Stomach smooth muscle (tissue), 2 donors: Measurements from ENCODE around the gene ARL6IP4.

Experiments
- H3K27ac ChIP-seq: one replicate; pipeline ENCODE4 v1.7.0; 2013; ENCODE audit warnings: mild to moderate bottlenecking, low read length, inconsistent platforms
- H3K27me3 ChIP-seq, 2 donors: one replicate each; pipeline ENCODE4 v1.7.0; 2013; ENCODE audit warnings: low read length in 2 of 2; ENCODE audit not compliant: insufficient read depth in 2 of 2, control insufficient read depth in 1 of 2
- H3K36me3 ChIP-seq, 2 donors: one replicate each; pipeline ENCODE4 v1.7.0; 2013; ENCODE audit warnings: low read length in 2 of 2; ENCODE audit not compliant: control insufficient read depth in 2 of 2, insufficient read depth in 2 of 2
- H3K4me1 ChIP-seq: one replicate; pipeline ENCODE4 v1.7.0; 2013; ENCODE audit warnings: low read length; ENCODE audit not compliant: control insufficient read depth, insufficient read depth
- H3K4me3 ChIP-seq, 2 donors: one replicate each; pipeline ENCODE4 v1.7.0; 2013; ENCODE audit warnings: low read length in 2 of 2
- H3K9ac ChIP-seq, 2 donors: one replicate each; pipeline ENCODE4 v1.7.0; 2013; ENCODE audit warnings: low read length in 2 of 2, mild to moderate bottlenecking in 1 of 2
- H3K9me3 ChIP-seq, 2 donors: one replicate each; pipeline ENCODE4 v1.7.0; 2013; ENCODE audit warnings: low read length in 2 of 2; ENCODE audit not compliant: control insufficient read depth in 2 of 2
- donor health status: healthy.
- donor health status: Pancreatic carcinoma.

ARL6IP4 gene

DNA sequence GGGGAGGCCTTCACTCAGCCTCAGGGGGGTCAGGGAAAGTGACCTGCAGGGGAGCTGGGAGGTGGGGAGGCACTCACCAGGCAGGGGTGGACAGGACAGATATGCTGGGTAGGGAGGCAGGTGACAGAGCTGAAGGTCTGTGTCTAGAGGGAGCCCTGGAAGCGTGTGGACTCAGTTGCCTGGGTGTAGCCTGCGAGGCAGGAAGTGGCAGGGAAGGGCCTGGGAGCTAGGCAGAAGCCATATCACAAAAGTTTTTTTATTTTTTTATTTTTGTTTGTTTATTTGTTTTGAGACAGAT lies 39.3 kb downstream of the ARL6IP4 start:
- Histone ChIP-seq H3K4me1 (no peaks in the 10 kb centered on the region), H3K4me3 (no peak overlapping the region), H3K9ac (no peak overlapping the region), H3K27ac (no peak overlapping the region), H3K27me3 (no peaks in the 10 kb centered on the region), H3K36me3 (peaks cover 0 to 2% of the 10 kb centered on the region in 2 donors), H3K9me3 (no peaks in the 10 kb centered on the region)

DNA sequence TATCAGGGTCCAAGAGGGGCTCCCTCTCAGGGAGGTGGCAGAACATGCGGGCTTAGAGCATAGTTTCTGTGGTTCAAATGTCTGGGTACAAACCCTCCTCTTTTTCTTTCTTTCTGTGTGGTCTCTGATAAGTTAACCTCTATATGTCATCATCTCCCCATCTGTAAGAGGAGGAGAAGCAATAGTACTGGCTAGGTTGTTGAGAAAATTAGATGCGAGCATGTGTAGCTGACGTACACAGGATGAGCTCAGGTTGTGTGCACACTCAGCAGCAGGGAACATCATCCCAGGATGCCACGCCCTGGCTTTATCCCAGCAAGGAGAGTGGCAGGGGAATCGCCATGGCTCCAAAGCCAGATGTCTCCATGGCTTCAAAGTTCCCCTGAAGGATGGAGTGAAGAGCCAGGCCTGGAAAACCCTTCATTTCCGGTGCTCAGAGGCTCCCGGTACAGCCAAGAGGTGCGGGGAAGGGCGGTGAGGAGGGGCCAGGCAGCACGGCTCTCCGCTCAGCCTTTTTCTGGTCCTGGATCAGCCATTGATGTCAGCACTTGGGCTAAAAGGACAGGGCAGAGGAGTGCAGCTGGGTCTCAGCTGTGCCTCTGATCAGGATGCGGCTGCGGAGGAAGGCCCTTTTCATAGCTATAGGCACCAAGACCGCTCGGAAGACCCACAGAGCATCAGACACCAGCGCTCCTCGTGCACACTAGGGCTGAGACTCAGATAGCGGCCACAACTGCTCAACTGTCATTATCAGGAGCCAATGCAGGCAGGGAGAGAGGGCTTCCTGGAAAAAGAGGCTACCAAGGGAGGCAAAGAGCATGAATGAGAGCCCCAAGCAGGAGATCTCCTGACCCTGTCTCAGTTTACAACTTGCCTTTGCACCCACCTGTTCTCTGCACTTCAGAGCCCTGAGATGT lies 41.5 kb downstream of the ARL6IP4 start:
- Histone ChIP-seq H3K4me3 (no peak overlapping the region), H3K9me3 (no peaks in the 10 kb centered on the region), H3K27ac (no peak overlapping the region), H3K27me3 (no peaks in the 10 kb centered on the region), H3K9ac (no peak overlapping the region), H3K36me3 (peaks cover 0 to 5% of the 10 kb centered on the region in 2 donors), H3K4me1 (no peaks in the 10 kb centered on the region)

DNA sequence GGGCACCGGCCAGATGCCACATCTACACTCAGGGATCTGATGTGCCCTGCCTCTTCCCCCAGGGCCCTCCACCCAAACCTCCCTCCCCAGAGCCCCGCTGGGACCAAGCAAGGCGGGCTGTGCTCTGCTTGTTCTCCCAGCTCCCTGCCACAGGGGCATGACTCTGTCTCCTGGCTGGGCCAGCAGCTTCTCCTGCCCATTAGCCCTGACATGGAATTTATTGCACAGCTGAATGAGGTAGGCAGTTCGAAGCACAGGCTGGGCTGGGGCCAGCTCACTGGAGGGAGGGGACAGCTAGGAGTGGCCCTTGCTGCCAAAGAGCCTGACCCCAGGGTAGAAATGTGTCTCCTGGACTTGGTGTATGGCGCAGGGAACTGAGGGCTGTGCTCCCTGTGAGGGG lies 42.4 kb downstream of the ARL6IP4 start:
- no peak overlapping the region for H3K4me3 ChIP-seq

DNA sequence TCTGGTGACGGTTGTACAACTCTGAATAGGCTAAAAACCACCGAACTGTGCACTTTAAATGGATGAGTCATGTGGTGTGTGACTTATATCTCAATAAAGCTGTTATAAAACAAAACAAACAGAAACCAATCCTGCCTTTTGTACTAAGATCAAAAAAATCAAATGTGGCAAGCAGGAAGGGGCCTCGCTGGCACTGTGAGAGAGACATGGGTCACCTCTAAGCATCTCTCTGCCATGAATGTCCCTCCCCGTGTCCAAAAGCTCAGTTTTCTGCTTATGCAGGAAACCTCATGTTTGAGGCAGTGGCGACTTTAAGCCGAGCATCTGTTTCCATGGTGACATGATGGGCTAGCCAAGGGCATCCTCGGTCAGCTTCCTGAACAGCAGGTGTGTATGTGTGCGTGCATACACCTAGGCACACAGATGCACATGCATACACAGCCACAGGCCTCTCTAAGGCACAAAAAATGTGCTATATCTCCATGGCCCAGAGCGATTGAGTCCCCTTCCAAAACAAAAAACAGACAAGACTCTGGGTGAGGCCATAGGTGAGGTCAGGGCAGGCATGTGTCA lies 44.4 kb downstream of the ARL6IP4 start:
- no peaks in the 10 kb centered on the region for H3K4me1 ChIP-seq
- no peak overlapping the region for H3K9ac ChIP-seq
- no peaks in the 10 kb centered on the region for H3K27me3 ChIP-seq
- H3K27ac ChIP-seq = no peak overlapping the region
- no peak overlapping the region for H3K4me3 ChIP-seq
- H3K9me3 ChIP-seq = no peaks in the 10 kb centered on the region
- H3K36me3 ChIP-seq = peaks cover 14 to 16% of the 10 kb centered on the region in 2 donors

More for the DNA sequence above, 42.4 kb downstream of the ARL6IP4 start:
- Histone ChIP-seq H3K27me3 (no peaks in the 10 kb centered on the region), H3K27ac (no peak overlapping the region), H3K9me3 (no peaks in the 10 kb centered on the region), H3K4me1 (no peaks in the 10 kb centered on the region), H3K9ac (no peak overlapping the region), H3K36me3 (peaks cover 7 to 9% of the 10 kb centered on the region in 2 donors)

DNA sequence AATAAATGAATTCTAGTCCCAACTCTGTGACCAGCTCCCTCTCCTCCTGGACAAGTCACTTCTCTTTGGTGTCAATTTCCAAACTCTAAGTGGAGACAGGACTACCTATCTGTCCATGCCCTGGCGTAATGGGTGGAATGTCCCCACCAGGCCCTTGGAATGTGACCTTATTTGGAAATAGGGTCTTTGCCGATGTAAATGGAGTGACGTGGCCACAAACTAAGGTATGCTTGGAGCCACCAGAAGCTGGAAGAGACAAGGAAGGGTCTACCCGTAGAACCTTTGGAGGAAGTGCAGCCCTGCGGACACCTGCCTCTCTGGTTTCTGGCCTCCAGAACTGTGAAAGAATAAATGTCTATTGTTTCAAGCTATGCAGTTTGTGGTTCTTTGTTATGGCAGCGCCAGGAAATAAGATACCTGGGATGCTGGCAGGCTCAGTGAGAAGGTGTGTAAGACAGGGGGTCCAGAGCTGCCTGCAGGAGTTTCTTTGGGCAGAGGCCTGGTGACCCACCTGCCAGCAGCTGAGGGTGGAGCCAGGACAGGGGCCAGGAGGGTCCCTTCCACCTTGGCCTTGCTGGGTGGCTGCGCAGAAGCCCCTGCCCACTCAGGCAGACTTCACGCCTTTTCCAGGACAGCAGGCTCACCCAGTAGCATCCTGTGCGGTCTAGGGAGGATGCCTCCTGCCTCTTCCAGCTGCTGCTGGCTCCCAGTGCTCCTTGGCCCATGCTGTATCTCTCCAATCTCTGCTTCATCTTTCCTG lies 45.8 kb downstream of the ARL6IP4 start:
- Histone ChIP-seq H3K36me3 (peaks cover 17% of the 10 kb centered on the region in 2 donors), H3K4me1 (peaks cover under 1% of the 10 kb centered on the region), H3K9ac (no peak overlapping the region), H3K9me3 (no peaks in the 10 kb centered on the region), H3K27me3 (no peaks in the 10 kb centered on the region), H3K4me3 (no peak overlapping the region), H3K27ac (no peak overlapping the region)

DNA sequence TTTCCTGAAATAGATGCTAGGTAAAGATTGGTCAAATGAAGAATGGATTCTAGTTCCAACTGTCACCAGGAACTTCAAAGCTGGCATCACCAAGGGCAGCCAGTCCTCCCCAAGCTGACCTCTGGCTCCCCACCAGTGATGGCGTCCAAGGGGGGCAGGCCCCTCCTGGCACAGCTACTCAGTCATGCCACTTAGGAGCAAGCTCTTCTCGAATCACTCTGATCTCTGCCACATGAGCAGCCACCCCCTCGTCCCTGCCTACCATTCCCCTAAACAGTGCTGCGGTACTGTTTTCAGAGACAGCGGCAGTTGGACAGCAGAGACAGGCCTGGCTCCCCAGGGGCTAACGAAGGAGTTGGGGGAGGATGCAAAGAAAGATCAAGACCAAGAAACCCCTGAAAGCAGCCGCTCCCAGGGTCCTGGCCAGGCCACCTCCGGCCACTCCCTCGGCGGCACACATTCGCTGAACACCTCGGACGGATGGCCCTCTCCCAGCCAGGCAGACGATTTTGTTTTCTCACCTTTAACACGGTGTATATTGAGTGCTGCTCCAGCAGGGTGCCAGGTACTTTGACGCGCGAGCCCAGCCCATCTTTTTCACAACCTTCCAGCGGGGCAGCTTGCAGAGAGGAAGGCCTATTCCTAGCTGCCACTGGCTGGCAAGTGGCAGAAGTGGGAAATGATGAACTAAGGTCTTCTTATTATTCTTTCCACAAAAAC lies 47.4 kb downstream of the ARL6IP4 start:
- Histone ChIP-seq H3K9ac (no peak overlapping the region), H3K27ac (no peak overlapping the region), H3K27me3 (no peaks in the 10 kb centered on the region), H3K4me1 (peaks cover 3% of the 10 kb centered on the region), H3K9me3 (no peaks in the 10 kb centered on the region), H3K36me3 (peaks cover 14 to 22% of the 10 kb centered on the region in 2 donors), H3K4me3 (no peak overlapping the region)

DNA sequence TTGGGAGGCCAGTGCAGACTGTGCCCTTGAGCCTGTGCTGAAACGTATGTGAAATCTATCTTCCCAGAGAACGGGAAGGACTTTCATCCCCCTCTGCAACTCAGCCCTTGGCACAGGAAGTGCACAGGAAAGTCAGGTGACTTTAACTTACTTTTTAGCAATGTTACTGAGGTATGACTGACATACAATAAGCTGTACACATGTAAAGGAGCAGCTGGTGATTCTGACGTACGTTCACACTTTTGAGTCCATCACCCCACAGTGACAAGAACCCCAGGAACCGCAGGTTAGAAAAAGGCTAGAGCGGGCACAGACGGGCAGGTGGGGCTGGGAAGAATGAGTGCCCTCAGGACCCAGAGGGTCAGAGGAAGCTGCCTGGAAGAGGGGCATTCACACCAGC lies 48.0 kb downstream of the ARL6IP4 start:
- Histone ChIP-seq H3K9me3 (no peaks in the 10 kb centered on the region), H3K4me3 (no peak overlapping the region), H3K27ac (no peak overlapping the region), H3K36me3 (peaks cover 14 to 27% of the 10 kb centered on the region in 2 donors), H3K4me1 (peaks cover 3% of the 10 kb centered on the region), H3K27me3 (no peaks in the 10 kb centered on the region), H3K9ac (no peak overlapping the region)

DNA sequence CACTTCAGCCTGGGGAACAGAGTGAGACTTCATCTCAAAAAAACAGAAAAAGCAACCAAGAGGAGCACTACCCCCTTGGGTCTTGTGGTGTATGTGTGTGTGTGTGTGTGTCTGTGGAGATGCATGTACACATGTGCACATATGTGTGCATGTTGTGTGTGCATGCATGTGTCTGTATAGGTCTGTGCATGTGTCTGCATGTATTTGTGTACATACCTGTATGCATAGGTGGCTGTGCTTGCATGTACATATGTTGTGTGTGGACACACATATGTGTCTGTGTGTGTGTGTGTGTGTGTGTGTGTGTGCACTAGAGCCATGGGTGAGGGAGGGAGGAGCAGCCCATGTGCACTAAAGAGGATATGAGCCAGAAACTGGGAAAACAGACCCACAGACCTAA lies 49.1 kb downstream of the ARL6IP4 start:
- H3K27ac ChIP-seq = no peak overlapping the region
- no peak overlapping the region for H3K9ac ChIP-seq
- peaks cover 17 to 36% of the 10 kb centered on the region in 2 donors for H3K36me3 ChIP-seq
- no peak overlapping the region for H3K4me3 ChIP-seq
- H3K9me3 ChIP-seq = no peaks in the 10 kb centered on the region
- peaks cover 5% of the 10 kb centered on the region for H3K4me1 ChIP-seq
- no peaks in the 10 kb centered on the region for H3K27me3 ChIP-seq

DNA sequence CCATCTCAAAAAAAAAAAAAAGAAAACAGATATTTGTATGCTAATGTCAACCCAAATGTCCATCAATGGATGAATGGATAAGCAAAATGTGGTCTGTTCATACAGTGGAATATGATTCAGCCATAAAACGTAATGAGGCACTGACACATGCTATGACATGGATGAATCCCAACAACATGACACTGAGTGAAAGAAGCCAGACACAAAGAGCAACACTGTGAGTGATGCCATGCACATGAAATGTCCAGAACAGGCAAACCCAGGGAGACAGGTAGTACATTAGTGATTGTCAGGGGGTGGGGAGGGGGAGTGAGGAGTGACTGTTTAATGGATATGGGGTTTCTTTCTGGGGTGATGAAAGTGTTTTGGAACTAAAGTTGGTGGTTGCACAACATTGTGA lies 50.2 kb downstream of the ARL6IP4 start:
- Histone ChIP-seq H3K9ac (no peak overlapping the region), H3K36me3 (peaks cover 17 to 36% of the 10 kb centered on the region in 2 donors), H3K9me3 (no peaks in the 10 kb centered on the region), H3K4me1 (peaks cover 5% of the 10 kb centered on the region), H3K27ac (no peak overlapping the region), H3K4me3 (no peak overlapping the region), H3K27me3 (no peaks in the 10 kb centered on the region)

DNA sequence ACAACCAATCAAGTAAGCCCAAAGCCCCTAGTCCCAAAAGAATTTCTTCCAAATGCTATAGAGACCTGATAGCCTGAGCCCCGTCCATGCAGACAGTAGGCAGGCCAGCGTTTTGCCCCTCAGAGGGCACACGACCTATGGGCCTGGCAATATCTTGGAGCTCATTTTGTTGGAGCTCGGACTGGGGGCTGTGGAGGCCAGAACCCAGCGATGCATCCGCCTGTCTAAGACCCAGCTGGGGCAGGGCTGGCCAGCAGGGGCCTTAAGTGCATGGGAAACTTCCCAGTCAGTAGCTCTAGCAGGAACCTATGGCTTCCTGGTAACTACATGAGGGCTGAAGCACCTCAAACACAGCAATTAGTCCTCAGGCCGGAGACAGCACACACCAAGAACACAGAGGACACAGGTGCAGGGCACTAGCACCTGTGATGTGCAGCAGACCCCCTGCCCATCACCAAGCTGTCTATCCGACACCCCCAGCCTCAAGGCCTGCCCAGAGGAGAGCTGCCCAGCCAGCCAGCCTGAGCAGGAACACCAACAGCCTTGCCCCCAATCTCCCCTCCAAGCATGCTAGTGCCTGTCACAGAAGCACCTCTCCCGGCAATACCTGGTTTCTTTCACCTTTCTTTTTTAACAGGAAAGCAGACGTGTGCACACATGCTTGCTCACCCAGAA lies 50.8 kb downstream of the ARL6IP4 start:
- H3K9ac ChIP-seq = no peak overlapping the region
- peaks cover 5% of the 10 kb centered on the region for H3K4me1 ChIP-seq
- no peaks in the 10 kb centered on the region for H3K27me3 ChIP-seq
- peaks cover 17 to 36% of the 10 kb centered on the region in 2 donors for H3K36me3 ChIP-seq
- no peak overlapping the region for H3K4me3 ChIP-seq
- H3K27ac ChIP-seq = no peak overlapping the region
- H3K9me3 ChIP-seq = no peaks in the 10 kb centered on the region
